Cardiac fibroblast (primary cell): ENCODE results near the gene ARSA.

Experiments
- DNase-seq, 2 donors: peaks; one replicate each; pipeline versions ENCODE4 v3.0.0 to v3.0.0-alpha.2; 2010; ENCODE audit warnings: low read depth in 2 of 2
- H3K4me3 ChIP-seq, 2 donors: replicated peaks in 1 of 2; 1 replicate in 1 of 2; 2 replicates in 1 of 2; pipeline ENCODE4 v1.5.1; 2011; ENCODE audit warnings: low read depth in 2 of 2, low read length in 2 of 2, mild to moderate bottlenecking in 2 of 2, moderate library complexity in 1 of 2
- TF ChIP-seq, protein P1 (sequence below): IDR thresholded peaks from one replicate; pipeline ENCODE4 v1.5.1; 2011; ENCODE audit warnings: low read depth, mild to moderate bottlenecking, low read length, inconsistent platforms

ARSA gene

DNA sequence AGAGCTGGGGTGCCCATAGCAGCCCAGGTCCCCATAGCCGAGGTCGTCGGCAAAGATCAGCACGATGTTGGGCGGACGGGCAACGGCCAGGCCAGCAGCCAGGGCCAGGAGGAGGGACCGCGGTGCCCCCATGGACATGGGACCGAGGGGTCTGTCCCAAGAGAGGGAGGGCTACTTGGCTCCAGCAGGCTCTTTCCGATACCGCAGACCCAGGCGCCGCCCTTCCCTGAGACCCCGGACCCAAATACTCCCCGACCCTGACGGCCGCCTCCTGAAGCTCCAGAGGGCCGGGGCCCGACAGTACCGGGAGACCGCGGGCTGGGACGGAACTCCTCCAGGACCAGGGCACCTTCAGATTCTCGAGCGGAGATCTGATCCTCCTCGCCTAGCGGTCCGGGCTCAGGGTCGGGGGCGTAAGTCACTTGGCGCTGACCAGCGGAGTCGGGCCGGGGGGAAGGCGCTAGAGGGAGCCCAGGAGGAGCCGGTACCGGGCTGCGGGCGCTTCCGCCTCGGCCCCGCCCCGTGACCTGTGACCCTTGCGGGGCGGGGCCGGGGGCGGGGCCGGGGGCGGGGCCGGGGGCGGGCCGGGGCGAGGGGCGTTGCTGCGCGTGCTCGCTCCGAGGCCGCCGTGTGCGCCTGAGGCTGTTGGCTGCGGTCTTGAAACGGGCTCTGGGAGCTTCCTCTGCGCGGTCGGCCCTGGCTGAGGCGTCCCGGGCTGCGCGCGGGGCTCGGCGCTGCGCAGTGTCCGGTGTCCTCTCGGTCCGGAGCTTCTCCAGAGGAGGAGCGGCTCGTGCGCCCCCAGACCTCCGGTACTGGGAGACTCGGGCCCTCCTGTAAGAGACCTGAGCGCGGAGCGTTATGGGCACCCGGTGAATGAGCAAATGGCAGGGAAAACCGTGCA, at the start of gene ARSA:
Gene ARSA (minus strand): TSS at position 511 of the 901 bp plus-strand sequence. CDS start 373 bp downstream, at position 138.
- DNase-seq, result peak; percentile 82 to 87
- TF ChIP-seq, protein P1, sequence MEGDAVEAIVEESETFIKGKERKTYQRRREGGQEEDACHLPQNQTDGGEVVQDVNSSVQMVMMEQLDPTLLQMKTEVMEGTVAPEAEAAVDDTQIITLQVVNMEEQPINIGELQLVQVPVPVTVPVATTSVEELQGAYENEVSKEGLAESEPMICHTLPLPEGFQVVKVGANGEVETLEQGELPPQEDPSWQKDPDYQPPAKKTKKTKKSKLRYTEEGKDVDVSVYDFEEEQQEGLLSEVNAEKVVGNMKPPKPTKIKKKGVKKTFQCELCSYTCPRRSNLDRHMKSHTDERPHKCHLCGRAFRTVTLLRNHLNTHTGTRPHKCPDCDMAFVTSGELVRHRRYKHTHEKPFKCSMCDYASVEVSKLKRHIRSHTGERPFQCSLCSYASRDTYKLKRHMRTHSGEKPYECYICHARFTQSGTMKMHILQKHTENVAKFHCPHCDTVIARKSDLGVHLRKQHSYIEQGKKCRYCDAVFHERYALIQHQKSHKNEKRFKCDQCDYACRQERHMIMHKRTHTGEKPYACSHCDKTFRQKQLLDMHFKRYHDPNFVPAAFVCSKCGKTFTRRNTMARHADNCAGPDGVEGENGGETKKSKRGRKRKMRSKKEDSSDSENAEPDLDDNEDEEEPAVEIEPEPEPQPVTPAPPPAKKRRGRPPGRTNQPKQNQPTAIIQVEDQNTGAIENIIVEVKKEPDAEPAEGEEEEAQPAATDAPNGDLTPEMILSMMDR, result peak; percentile 41
- H3K4me3 ChIP-seq, result peak within 1 kb of the TSS; percentile 67 to 84

DNA sequence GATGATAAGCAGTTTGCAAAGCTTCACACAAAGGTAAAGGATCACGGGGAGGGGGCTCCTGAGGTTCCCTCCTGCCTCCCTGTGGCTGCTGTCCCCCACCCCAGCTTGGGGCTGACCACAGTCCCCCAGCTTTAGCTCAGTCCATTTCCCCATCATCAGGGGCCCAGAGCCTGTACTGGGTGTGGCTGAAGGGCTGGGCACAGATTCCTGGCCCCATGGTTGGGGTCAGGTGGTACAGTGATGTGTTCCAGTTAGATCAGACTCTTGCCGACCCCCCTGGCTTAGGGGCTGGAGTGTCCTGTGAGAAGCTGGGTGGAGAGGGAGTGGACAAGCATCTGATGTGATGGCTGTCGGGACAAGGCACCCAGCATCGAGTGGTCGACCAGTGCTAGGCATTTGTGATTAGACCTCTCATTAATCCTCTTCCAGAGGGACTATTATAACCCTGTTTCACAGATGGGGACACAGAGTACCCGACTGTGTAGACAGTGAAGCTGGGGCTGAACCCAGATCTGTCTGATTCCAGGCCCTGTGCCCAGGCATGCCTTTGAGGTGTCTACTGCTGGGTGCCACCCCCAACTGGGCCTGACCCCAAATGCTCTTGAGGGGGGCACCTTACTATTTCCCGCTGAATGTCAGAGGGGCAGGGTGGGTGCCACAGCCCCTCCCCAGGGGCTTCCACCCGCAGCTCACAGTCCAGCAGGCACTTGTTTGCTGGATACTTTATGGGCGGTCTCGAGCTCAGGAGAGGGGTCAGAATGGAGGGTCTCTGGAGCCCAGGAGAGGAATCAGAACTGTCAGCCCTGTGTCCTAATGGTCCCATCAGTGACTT, 48.9 kb upstream of the ARSA start:
- no peak overlapping the region for H3K4me3 ChIP-seq
- no peak for DNase-seq

DNA sequence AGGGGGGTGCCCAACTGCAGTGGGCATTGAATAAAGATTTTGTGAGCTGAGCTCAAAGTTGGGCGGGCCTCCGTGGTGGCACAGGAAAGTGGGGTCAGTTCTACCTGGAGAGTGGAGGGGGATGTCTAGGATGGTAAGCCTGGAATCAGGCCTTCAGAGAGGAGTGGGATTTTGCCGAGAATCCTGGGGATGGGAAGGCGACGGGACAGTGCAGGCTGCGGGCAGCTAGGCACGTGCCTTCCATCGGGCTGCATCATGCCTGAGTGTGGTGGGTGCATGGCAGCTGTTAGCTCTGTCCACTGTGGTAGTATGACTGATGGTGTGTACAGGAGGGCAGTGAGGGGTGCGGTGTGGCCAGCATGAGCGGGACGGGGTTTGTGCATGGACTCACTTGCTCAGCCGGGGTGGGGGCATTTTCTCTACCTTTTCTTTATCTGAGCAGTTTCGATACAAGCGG, 48.3 kb upstream of the ARSA start:
- no peak for DNase-seq
- H3K4me3 ChIP-seq, result no peak overlapping the region
- TF ChIP-seq, protein P1, result no peak

More for the DNA sequence above, 48.9 kb upstream of the ARSA start:
- TF ChIP-seq, protein P1, result no peak

DNA sequence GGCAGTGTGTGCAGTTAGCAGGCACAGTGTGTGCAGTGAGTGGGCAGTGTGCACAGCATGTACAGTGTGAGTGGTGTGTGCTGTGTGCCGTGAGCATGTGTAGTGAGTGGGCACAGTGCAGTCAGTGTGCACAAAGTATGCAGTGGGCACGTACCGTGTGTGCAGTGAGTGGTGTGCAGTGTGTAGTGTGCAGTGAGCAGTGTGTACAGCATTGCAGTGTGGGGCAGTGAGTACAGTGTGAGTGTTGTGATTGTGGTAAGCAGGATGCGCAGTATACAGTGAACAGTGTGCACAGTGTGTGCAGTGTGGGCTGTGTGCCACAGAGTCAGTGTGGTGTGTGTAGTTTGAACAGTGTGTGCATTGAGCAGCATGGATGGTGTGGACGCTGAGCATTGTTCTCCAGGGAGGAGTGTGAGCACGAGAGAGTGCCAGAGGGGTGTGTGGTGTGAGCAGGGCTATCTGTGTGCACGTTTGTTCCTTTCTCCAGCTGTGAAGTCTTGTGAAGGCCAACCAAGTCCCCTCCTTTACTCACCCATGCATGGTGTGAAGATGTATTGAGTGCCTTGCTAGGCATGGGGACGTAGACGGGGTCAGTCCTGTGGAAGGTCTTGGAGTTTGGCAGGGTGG, 47.7 kb upstream of the ARSA start:
- TF ChIP-seq, protein P1, result no peak
- peak overlapping the region; percentile 43 to 50 for H3K4me3 ChIP-seq
- no peak for DNase-seq

DNA sequence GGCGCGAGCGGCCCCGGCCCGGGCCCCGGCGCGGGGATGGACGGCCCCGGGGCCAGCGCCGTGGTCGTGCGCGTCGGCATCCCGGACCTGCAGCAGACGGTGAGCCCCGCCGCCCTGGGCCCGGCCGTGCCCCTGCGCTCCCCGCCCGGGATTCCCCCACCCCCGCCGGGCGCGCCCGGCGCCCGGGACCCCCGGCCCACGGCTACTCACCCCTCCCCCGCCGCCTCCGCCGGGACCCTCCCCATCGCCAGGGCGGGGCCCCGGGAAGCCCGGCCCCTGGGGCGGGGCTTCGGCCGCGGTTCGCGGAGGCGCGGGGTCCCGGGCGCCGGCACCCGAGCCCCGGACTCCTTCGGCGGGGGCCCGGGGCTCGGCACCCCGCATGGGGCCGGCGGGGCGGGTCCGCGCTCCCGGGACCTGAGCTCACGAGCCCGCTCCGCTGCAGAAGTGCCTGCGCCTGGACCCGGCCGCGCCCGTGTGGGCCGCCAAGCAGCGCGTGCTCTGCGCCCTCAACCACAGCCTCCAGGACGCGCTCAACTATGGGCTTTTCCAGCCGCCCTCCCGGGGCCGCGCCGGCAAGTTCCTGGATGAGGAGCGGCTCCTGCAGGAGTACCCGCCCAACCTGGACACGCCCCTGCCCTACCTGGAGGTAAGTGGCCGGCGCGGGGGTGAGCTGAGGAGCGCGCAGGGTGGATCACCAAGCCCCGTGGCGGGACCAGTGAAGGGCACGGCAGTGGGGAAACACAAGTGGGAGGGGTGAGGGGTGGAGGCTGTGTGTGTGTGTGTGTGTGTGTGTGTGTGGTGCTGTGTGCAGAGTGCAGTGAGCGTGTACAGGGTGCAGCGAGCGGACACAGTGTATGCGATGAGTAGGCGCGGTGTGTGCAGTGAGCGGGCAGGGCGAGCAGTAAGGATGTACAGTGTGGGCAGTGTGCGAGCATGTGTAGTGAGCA, 46.9 kb upstream of the ARSA start:
- DNase-seq, result no peak
- peak overlapping the region; percentile 43 to 50 for H3K4me3 ChIP-seq

More for the DNA sequence above, 46.9 kb upstream of the ARSA start:
- TF ChIP-seq, protein P1, result no peak
